Measurements from ENCODE around the gene TBC1D19.
A peak's percentile ranks its signal among the peaks of the same experiment; 100 is the strongest.

TBC1D19 gene

GRCh38 chr4:26785312-26785711 lies 201.4 kb downstream of the TBC1D19 start:
- DNase-seq, result no peak

GRCh38 chr4:26785810-26786209 lies 201.9 kb downstream of the TBC1D19 start:
- DNase-seq, result no peak

GRCh38 chr4:26786916-26787315 lies 203.0 kb downstream of the TBC1D19 start:
- no peak for DNase-seq

- DNase-seq, result peak; percentile 49
Observed at GRCh38 chr4:26787461-26788340, 203.8 kb downstream of the TBC1D19 start.

GRCh38 chr4:26788341-26788733 lies 204.5 kb downstream of the TBC1D19 start:
- no peak for DNase-seq

GRCh38 chr4:26789208-26789607 lies 205.3 kb downstream of the TBC1D19 start:
- DNase-seq, result no peak

GRCh38 chr4:26791346-26791745 lies 207.5 kb downstream of the TBC1D19 start:
- DNase-seq, result no peak

GRCh38 chr4:26792639-26793038 lies 208.8 kb downstream of the TBC1D19 start:
- DNase-seq, result no peak

- DNase-seq, result no peak
Observed at GRCh38 chr4:26793735-26794134, 209.9 kb downstream of the TBC1D19 start.

GRCh38 chr4:26796081-26796480 lies 212.2 kb downstream of the TBC1D19 start:
- DNase-seq, result no peak

- no peak for DNase-seq
Observed at GRCh38 chr4:26802790-26803189, 218.9 kb downstream of the TBC1D19 start.

GRCh38 chr4:26803211-26803861 lies 219.5 kb downstream of the TBC1D19 start:
- peak; percentile 74 for DNase-seq

- DNase-seq, result no peak
Observed at GRCh38 chr4:26804451-26804850, 220.6 kb downstream of the TBC1D19 start.

GRCh38 chr4:26804925-26805324 lies 221.0 kb downstream of the TBC1D19 start:
- DNase-seq, result no peak
